ENCODE data around the gene SMYD4. TPM values are rescaled to one million over a fixed set of nuclear protein-coding genes. Genes with fewer than 3 reads are reported as not detected.

SMYD4 gene
- total RNA-seq, 1 experiment from 2014 or later = 32.1 TPM

- H3K36me3 Mint-ChIP-seq (ENCODE audit: insufficient read depth, unreplicated experiment) = peaks cover 58% of the 10 kb centered on the region
- H3K27ac Mint-ChIP-seq (ENCODE audit: unreplicated experiment) = no peak overlapping the region
- H3K4me3 Mint-ChIP-seq (ENCODE audit: unreplicated experiment) = no peak overlapping the region
- no peaks in the 10 kb centered on the region for H3K27me3 Mint-ChIP-seq (ENCODE audit: insufficient read depth, unreplicated experiment)
- ChIA-PET CTCF (no interaction called here), POLR2A (no interaction called here)
- no peak for TF ChIP-seq CTCF (IDR thresholded peaks at IDR 0.05; ENCODE audit: insufficient read depth in 1 of 2, low read depth in 1 of 2, low read length in 1 of 2, severe bottlenecking in 1 of 2, unreplicated experiment in 1 of 2)
- BruUV-seq (replicated peaks) = no TSS peak
- no peak for DNase-seq
- H3K4me1 Mint-ChIP-seq (ENCODE audit: low read depth, unreplicated experiment) = no peaks in the 10 kb centered on the region
- intact Hi-C loops (cut with micrococcal nuclease; ENCODE audit: unreplicated experiment) = no loop called here
- H3K4me3 ChIP-seq (ENCODE audit: low read depth, low read length) = no peak overlapping the region
- no peaks in the 10 kb centered on the region for H3K9me3 ChIP-seq
- H3K9me3 Mint-ChIP-seq (ENCODE audit: unreplicated experiment) = no peaks in the 10 kb centered on the region
- peaks cover 3% of the 10 kb centered on the region; the same call in 1 of the 2 replicates for H3K36me3 ChIP-seq (ENCODE audit: control insufficient read depth, insufficient read depth, low read length)
- no peaks in the 10 kb centered on the region for H3K4me1 ChIP-seq
- no peaks in the 10 kb centered on the region for H3K27me3 ChIP-seq (replicated peaks; ENCODE audit: control insufficient read depth, insufficient read depth, low read length)
Observed at GRCh38 chr17:1872254-1872653, 42.6 kb upstream of the SMYD4 start.

- intact Hi-C loops (cut with micrococcal nuclease; ENCODE audit: unreplicated experiment) = no loop called here
- no peaks in the 10 kb centered on the region for H3K27me3 Mint-ChIP-seq (ENCODE audit: insufficient read depth, unreplicated experiment)
- H3K4me3 ChIP-seq (ENCODE audit: low read depth, low read length) = no peak overlapping the region
- no peak for DNase-seq
- no peaks in the 10 kb centered on the region for H3K27me3 ChIP-seq (replicated peaks; ENCODE audit: control insufficient read depth, insufficient read depth, low read length)
- H3K36me3 Mint-ChIP-seq (ENCODE audit: insufficient read depth, unreplicated experiment) = peaks cover 58% of the 10 kb centered on the region
- H3K9me3 ChIP-seq = no peaks in the 10 kb centered on the region
- H3K4me3 Mint-ChIP-seq (ENCODE audit: unreplicated experiment) = no peak overlapping the region
- no peak for TF ChIP-seq CTCF (IDR thresholded peaks at IDR 0.05; ENCODE audit: insufficient read depth in 1 of 2, low read depth in 1 of 2, low read length in 1 of 2, severe bottlenecking in 1 of 2, unreplicated experiment in 1 of 2)
- no peaks in the 10 kb centered on the region for H3K4me1 ChIP-seq
- H3K4me1 Mint-ChIP-seq (ENCODE audit: low read depth, unreplicated experiment) = peaks cover 3% of the 10 kb centered on the region
- ChIA-PET POLR2A (no interaction called here), CTCF (interaction anchor here (0.7 kb wide), 1 partner anchor 37 kb away, joined by 3 read pairs; no protein-coding TSS in a partner anchor)
- no peak overlapping the region for H3K27ac Mint-ChIP-seq (ENCODE audit: unreplicated experiment)
- H3K36me3 ChIP-seq (ENCODE audit: control insufficient read depth, insufficient read depth, low read length) = peaks cover 3% of the 10 kb centered on the region; the same call in 1 of the 2 replicates
- H3K9me3 Mint-ChIP-seq (ENCODE audit: unreplicated experiment) = no peaks in the 10 kb centered on the region
- no TSS peak for BruUV-seq (replicated peaks)
Observed at GRCh38 chr17:1871756-1872155, 42.1 kb upstream of the SMYD4 start.

DNA sequence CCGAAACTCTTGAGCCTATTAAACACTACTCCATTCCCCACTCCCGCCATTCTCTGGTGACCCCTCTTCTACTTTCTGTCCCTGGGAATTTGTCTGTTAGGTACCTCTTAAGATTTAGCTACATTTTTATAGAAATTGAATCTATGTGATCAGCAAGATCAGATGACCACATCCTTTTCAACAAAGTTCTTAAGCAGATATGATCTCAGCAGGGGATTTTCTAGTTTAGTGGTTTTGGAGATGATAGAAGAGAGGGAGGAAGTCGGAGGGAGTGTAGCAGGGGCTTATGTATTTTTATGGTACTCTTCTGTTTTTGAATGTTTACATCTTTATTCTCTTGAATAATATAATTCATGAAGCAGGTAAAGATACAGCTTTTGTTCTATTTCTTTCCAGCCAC, 40.9 kb upstream of the SMYD4 start:
- Mint-ChIP-seq H3K9me3 (ENCODE audit: unreplicated experiment) (no peaks in the 10 kb centered on the region), H3K36me3 (ENCODE audit: insufficient read depth, unreplicated experiment) (peaks cover 52% of the 10 kb centered on the region), H3K4me1 (ENCODE audit: low read depth, unreplicated experiment) (peaks cover 6% of the 10 kb centered on the region), H3K27me3 (ENCODE audit: insufficient read depth, unreplicated experiment) (no peaks in the 10 kb centered on the region), H3K27ac (ENCODE audit: unreplicated experiment) (no peak overlapping the region), H3K4me3 (ENCODE audit: unreplicated experiment) (no peak overlapping the region)
- no peaks in the 10 kb centered on the region for H3K27me3 ChIP-seq (replicated peaks; ENCODE audit: control insufficient read depth, insufficient read depth, low read length)
- no peaks in the 10 kb centered on the region for H3K4me1 ChIP-seq
- H3K4me3 ChIP-seq (ENCODE audit: low read depth, low read length) = no peak overlapping the region
- H3K9me3 ChIP-seq = no peaks in the 10 kb centered on the region
- ChIA-PET CTCF (interaction anchor here (0.6 kb wide), 1 partner anchor 281 kb away, joined by 3 read pairs; no protein-coding TSS in a partner anchor), POLR2A (no interaction called here)
- DNase-seq = no peak
- no TSS peak for BruUV-seq (replicated peaks)
- intact Hi-C loops (cut with micrococcal nuclease; ENCODE audit: unreplicated experiment) = no loop called here
- peaks cover 3% of the 10 kb centered on the region; the same call in 1 of the 2 replicates for H3K36me3 ChIP-seq (ENCODE audit: control insufficient read depth, insufficient read depth, low read length)
- no peak for TF ChIP-seq CTCF (IDR thresholded peaks at IDR 0.05; ENCODE audit: insufficient read depth in 1 of 2, low read depth in 1 of 2, low read length in 1 of 2, severe bottlenecking in 1 of 2, unreplicated experiment in 1 of 2)

All from Caco-2 (cell line).